ENCODE data around the gene LUC7L3. TPM values are rescaled to one million over a fixed set of nuclear protein-coding genes. Genes with fewer than 3 reads are reported as not detected.

LUC7L3 gene
- total and polyA plus RNA-seq, 10 of the 15 experiments (the other 5 are each of a cell fraction or from before 2014, with no cell fraction given): 51.3 to 176 (median 149) TPM

DNA sequence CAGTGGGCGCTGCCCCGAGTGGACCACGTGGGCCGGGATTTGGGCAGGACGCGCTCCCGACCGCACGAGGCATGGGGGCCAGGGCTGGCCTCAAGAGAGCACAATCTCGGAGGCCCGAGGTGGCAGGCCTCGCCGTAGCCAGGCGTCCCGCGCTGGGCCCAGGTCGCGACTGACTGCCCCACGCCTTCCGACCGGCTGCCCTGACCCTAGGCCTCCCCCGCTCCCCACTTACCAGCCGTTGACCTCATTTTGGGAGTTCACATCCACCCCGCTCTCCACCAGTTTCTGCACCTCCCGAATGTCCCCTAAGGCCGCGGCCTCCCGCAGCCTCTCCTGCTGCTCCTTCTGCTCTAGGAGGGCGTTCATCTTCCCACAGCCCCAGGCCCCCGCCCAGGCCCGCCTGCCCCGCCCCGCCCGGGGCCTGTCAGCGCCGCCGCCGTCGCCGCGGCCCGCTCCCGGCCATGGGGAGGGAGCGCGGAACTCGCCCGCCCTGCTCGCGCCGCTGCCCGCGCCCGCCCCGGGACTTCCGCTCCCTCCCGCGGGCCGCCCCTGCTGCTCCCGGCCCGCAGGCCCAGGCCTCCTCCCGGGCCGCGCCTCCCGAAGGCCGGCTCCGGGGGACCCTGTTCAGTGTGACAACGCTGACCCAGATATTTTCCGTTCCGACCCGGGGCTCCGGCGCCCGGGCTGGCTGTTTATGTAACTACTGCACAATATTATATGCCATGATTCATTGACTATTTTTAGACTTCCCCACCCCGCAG lies 11.9 kb upstream of the LUC7L3 start, which contains the start of gene ANKRD40 (continued):
- TF ChIP-seq, protein P1, sequence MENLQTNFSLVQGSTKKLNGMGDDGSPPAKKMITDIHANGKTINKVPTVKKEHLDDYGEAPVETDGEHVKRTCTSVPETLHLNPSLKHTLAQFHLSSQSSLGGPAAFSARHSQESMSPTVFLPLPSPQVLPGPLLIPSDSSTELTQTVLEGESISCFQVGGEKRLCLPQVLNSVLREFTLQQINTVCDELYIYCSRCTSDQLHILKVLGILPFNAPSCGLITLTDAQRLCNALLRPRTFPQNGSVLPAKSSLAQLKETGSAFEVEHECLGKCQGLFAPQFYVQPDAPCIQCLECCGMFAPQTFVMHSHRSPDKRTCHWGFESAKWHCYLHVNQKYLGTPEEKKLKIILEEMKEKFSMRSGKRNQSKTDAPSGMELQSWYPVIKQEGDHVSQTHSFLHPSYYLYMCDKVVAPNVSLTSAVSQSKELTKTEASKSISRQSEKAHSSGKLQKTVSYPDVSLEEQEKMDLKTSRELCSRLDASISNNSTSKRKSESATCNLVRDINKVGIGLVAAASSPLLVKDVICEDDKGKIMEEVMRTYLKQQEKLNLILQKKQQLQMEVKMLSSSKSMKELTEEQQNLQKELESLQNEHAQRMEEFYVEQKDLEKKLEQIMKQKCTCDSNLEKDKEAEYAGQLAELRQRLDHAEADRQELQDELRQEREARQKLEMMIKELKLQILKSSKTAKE (IDR thresholded peaks at IDR 0.05; ENCODE audit: low read depth, poor library complexity, severe bottlenecking): no peak
- no peak; the same call in 1 of the 2 replicates for TF ChIP-seq ESRRA (IDR thresholded peaks at IDR 0.05; ENCODE audit: low read length)
- TF ChIP-seq CEBPB (IDR thresholded peaks at IDR 0.05; ENCODE audit: borderline replicate concordance in 1 of 2, low read depth in 2 of 2, low read length in 2 of 2): no peak
- no peak for TF ChIP-seq E4F1 (IDR thresholded peaks at IDR 0.05; ENCODE audit: borderline replicate concordance, partially characterized antibody)
- TF ChIP-seq RELB (IDR thresholded peaks at IDR 0.05; ENCODE audit: low read depth): 0 out of 2 replicates have a peak, but pooled peaks have one; percentile 53
- peak; percentile 69; the same call in 1 of the 2 replicates for TF ChIP-seq ZSCAN29 (IDR thresholded peaks at IDR 0.05)
- no peak for TF ChIP-seq KDM1A (IDR thresholded peaks at IDR 0.05; ENCODE audit: borderline replicate concordance)
- peak; percentile 56 for TF ChIP-seq CREM (IDR thresholded peaks at IDR 0.05; ENCODE audit: low read depth)

Data from GM12878 (cell line).